Central memory CD4-positive, alpha-beta T cell (primary cell): ENCODE results near the gene SLC38A4.
"Not testable (repeated sequence)": the region's sequence is repeated elsewhere in the genome, so short reads cannot be mapped to it uniquely, and the experiment has no call there.

Experiments used
- DNase-seq: peaks from one replicate; pipeline ENCODE4 v3.0.0; 2022

Gene SLC38A4

GRCh38 chr12:46773586-46774321, 52.0 kb downstream of the SLC38A4 start:
- no peak for DNase-seq

GRCh38 chr12:46771268-46771827, 54.4 kb downstream of the SLC38A4 start:
- no peak for DNase-seq

- DNase-seq: no peak
Measured at GRCh38 chr12:46770501-46771183, 55.2 kb downstream of the SLC38A4 start.

- no peak for DNase-seq
Measured at GRCh38 chr12:46764005-46764404, 61.8 kb downstream of the SLC38A4 start.

GRCh38 chr12:46763230-46763629, 62.6 kb downstream of the SLC38A4 start:
- DNase-seq: no peak

- DNase-seq: no peak
Measured at GRCh38 chr12:46754550-46754949, 71.2 kb downstream of the SLC38A4 start.

GRCh38 chr12:46752396-46752795, 73.4 kb downstream of the SLC38A4 start:
- DNase-seq: no peak

- DNase-seq: no peak
Measured at GRCh38 chr12:46751173-46751572, 74.6 kb downstream of the SLC38A4 start.

- DNase-seq: no peak
Measured at GRCh38 chr12:46749322-46749721, 76.5 kb downstream of the SLC38A4 start.

GRCh38 chr12:46744283-46744682, 81.5 kb downstream of the SLC38A4 start:
- DNase-seq: no peak

- no peak for DNase-seq
Measured at GRCh38 chr12:46743456-46743855, 82.3 kb downstream of the SLC38A4 start.

GRCh38 chr12:46742271-46742670, 83.5 kb downstream of the SLC38A4 start:
- DNase-seq: not testable (repeated sequence)

GRCh38 chr12:46725332-46725731, 100.5 kb downstream of the SLC38A4 start:
- DNase-seq: no peak

- DNase-seq: no peak
Measured at GRCh38 chr12:46723629-46724419, 102.0 kb downstream of the SLC38A4 start.

GRCh38 chr12:46722394-46723185, 103.2 kb downstream of the SLC38A4 start:
- DNase-seq: no peak

- no peak for DNase-seq
Measured at GRCh38 chr12:46718495-46718894, 107.3 kb downstream of the SLC38A4 start.

- DNase-seq: no peak
Measured at GRCh38 chr12:46717868-46718267, 107.9 kb downstream of the SLC38A4 start.

GRCh38 chr12:46717159-46717558, 108.6 kb downstream of the SLC38A4 start:
- DNase-seq: no peak
